ENCODE data around the gene PTPRR.

PTPRR gene

DNA sequence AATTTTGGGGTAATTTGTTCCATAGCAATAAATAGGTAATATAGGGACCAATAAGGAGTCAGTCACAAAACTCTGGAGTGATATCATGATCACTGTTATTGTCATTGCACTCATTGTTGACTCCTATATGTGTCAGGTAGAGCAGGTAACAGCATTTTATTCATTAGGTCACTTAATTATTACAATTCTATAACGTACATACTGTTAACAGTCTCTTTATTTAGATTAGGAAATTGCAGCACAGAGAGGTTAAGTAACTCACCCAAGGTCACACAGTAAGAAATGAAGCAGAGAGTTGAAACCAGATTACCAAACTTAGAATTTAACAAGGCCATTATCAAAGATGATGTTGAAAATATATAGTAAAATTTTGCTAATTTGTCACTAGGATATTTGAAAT is 233.6 kb downstream of the PTPRR start:
- no peak for DNase-seq (ENCODE audit: low read depth)

DNA sequence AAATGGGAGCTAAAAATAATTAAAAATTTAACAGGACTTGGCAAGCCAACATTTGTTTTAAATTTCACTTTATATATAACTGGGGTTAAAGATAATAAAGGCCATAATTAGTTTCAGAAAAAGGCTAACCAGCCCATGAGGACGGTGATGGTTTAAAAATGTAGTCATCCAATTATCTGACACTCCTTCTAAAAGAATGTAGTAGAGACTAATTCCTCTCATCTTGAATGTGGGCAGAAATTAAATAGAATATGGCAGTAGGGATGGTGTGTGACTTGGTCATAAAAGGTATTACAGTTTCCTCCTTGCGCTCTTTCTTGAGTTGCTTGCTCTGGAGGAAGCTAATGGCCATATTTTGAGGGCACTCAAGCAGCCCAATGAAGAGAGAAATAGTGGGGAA is 234.2 kb downstream of the PTPRR start:
- DNase-seq (ENCODE audit: low read depth): no peak

DNA sequence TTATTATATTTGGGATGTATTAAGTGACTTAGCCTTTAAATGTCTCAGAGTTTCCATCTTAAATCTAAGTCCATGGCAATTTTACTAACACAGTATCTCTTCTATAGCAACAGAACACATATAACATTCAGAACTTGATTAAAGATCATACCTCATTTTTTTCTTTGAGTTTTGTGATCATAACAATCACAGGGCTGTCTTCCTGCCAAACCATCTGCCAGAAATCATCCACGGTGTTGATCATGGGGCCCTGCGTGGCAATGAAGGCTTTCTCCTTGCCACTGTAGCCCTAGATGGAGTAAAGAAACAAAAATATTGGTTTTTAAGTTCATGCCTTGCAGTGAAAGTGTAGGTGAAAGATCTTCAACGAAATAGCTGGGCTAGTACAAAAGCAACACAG is 236.6 kb downstream of the PTPRR start:
- DNase-seq (ENCODE audit: low read depth): no peak

GRCh38 chr12:70671698-70672097 is 248.8 kb downstream of the PTPRR start:
- no peak for DNase-seq (ENCODE audit: low read depth)

DNA sequence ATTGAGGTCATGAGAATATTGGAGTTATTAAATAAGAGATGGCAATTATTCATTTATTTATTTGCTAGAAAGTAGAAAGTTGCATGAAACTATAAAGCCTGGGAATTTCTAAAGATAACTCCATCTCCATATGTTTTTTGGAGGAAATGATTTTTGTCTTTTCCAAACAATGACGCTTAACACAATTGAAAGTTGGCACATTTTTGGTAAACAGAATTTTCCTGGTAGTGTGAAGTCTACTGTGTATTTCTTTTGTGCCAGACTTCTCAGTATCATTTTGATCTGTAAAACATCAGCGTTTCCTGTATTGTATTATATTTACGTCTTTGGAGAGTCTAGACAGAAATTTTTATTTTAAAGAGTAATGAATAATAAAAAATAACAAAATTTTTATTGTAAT is 249.6 kb downstream of the PTPRR start:
- DNase-seq (ENCODE audit: low read depth): no peak

DNA sequence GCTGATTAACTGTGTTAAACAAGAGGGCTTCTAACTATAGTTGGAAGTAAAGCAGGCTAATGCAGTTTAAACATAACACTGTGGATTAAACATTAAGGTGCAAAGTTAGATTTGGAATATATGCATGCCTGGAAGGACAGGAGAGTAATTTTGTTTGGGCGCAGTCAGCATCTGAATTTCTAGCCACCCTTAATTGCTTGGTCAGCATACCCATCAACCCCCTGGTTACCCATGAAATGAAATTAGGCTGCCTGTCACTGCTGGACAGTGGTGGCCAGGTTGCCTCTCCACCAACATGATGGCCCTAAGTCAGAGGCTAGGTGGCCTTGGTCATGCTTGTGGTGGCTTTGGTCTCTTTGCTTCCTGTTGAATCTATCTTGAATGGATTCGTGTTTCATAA is 253.3 kb downstream of the PTPRR start:
- no peak for DNase-seq (ENCODE audit: low read depth)

- no peak for DNase-seq (ENCODE audit: low read depth)
These were observed 254.2 kb downstream of the PTPRR start for GRCh38 chr12:70666364-70666763.

- no peak for DNase-seq (ENCODE audit: low read depth)
These were observed 256.1 kb downstream of the PTPRR start for GRCh38 chr12:70664465-70664881.

DNA sequence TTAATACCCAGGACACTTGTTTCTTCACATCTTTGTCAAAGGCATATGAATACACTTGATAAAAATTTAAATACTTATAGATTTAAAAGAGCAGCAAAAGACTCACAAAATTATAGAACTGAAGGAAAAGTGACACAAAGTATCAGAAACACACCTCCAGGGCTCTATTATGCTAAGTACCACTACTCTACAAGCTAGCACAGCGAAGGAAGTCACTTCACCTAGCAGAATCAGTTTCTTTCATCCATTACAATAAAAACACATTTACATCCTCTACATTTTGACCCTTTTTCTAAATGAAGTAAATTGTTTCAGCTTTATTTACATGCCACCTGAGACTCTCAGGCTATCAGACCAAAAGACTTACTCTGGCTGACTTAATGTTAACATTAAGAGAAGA is 256.7 kb downstream of the PTPRR start:
- no peak for DNase-seq (ENCODE audit: low read depth)

GRCh38 chr12:70661466-70662161 is 258.9 kb downstream of the PTPRR start:
- DNase-seq (ENCODE audit: low read depth): peak; percentile 74

DNA sequence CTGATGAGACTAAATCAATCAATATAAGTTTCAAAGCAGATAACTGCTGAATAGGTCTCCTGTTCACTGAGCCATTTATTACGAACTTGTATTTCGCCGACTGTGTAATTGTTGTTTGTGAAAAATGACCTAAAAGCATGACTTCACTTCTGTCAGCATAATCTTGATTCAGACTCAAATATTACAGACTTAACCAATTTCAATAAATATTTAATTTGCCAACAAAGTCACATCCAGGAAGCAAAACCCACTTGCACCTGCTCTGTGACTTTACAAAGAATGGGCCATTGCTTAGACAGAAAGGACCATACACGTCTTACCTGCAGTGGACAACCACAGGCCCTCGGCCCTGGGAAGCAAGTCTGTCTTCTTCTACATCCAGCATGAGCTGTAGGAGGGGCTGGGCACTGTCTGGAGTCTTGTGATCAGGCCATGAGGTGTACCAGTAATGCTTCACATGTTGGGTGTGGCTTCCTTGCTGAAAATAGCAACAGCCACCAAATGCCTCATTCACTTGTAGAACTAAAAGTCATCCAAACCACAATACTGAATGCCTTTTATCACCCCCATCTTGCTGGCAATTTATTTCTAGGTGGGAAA is 259.8 kb downstream of the PTPRR start:
- peak; percentile 85 for DNase-seq (ENCODE audit: low read depth)

DNA sequence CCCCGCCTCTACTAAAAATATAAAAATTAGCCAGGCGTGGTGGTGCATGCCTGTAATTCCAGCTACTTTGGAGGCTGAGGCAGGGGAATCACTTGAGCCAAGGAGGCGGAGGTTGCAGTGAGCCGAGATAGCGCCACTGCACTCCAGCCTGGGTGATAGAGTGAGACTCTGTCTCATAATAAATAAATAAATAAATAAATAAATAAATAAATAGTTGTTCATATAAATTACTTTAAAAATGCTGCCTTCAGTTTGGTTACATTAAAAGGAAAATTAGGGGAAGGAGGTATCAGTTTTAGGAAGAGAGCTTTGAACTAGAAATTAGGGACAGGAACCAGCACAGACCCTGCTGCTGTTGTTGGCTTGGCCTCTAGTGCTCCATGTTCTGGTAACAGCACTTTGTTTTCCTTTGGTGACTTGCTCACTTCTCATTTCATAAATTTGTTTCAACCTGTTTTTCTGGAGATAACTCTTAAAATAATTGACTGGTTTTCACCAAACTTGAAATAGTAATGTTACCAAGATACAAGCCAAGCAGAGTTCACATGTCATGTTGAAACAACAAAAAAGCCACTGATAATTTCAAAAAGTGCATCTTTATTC is 260.4 kb downstream of the PTPRR start:
- DNase-seq (ENCODE audit: low read depth): no peak

DNA sequence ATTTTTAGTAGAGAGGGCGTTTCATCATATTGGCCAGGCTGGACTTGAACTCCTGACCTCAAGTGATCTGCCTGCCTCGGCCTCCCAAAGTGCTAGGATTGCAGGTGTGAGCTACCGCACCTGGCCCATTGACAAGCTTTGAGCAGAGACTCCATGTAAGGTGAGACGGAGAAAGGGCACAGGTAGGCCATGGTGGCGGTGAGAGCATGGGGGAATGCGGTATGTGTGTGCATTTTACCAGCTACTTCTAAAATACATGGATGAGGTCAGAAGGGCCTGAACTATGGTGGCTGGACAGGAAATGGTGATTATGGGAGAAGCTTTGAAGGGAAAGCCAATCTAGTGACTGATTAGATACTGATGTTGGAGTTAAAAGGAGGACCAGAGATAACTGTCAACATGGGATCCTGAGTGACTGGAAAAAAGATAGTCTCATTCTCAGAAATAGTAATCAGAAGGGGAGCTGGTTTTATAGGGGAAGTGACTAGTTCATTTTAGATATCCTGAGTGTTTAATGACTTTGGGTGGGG is 261.4 kb downstream of the PTPRR start:
- no peak for DNase-seq (ENCODE audit: low read depth)

DNA sequence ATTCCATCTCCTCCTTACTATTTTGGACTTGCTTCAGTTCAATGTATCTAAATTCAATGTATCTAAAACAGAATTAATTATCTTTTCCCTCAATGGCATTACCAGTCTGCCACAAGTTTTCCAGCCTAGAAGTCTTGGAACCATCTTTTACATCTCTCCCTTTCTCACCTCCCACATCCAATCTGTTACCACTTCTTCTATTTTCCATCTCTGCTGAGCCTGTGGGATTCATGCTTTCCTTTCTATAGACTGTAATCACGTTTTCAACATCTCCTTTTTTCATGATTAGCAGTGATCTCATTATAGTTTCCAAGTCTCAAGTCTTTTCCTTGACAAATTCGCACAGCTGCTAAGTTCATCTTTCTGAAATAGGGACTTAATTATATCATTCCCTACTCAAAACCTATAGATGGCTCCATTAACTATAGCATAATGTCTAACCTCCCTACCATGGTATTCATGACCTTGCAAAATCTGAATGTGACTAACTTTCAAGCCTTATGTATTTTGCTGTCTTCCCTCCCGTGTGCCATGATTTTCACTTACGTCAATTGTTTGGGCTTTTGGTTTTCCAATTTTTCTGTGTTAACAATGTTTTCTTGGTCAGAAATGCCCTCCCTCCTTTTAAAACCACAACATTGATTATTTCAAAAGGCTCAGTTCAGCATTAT is 262.8 kb downstream of the PTPRR start:
- DNase-seq (ENCODE audit: low read depth): no peak

DNA sequence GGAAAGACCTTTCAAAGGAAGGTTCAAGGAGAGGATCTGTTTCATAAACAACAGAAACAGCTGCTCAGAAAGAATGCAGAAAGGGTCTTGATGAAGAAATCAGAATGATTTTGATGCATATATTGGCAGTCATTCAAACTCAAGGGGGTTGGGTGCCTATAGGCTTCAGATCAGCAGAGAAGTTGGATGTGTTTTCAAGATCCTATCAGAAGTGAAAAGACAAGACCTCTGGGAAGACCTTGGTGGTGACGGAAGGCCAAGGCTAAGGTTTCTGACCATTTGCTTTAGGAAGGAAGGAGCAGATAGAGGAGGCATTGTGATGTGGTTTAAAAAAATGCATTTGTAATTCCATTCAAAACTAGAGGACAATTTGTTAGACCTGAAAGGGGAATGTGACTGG is 268.1 kb downstream of the PTPRR start:
- DNase-seq (ENCODE audit: low read depth): no peak

DNA sequence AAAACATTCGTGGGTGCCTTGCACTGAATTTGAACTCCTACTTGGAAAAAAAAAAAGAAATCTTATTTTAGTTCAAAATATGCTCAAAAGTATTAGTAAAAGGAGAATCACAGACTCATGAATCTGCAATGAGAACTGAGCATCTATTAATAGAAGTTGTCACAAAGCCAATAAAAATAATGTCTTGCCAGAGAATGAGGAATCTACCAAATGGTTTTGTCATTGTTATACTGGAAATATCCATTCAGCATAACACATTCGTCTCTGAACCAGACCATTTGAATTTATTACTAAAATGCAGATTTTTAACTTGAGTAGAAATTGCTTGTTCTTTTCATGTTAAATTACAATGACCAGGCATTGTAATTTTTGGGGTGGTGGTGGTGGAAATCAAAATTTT is 271.7 kb downstream of the PTPRR start:
- DNase-seq (ENCODE audit: low read depth): peak; percentile 40

DNA sequence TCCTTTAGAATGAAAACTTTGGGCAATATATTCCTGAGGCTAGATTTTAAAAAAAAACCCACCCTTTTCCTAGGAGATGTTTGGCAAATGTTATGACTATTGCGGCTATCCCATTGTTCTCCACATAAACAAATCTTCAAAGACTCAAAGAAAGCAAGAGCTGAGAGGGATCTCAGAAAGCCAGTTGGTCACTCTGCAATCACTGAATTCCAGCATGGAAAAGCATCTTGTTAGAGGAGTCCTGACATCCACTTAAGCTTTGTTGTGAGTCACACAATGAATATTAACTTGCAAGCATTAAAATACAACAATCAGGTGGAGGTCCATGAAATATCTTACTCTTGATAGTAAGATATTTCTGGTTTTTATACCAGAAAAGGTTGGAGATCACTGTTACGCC is 272.3 kb downstream of the PTPRR start:
- DNase-seq (ENCODE audit: low read depth): peak; percentile 15

DNA sequence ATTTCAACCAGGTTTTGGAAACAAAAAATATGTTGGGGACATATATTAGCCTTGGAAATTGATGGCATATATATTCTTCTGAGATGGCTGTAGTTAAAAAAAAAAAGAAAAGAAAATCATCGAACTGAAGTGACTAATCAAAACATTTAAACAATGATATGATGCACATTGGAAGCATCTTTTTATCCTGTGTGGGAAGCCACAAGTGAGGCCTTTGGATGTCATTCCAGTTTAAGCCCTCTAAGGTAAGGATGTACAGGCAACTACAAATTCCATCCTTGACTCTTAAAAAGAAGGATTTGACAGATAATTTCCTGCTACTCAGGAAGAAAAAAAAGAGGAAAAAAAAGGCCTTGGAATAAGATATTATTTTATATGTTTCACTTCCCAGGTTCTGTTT is 273.7 kb downstream of the PTPRR start:
- DNase-seq (ENCODE audit: low read depth): peak; percentile 45

- DNase-seq (ENCODE audit: low read depth): peak; percentile 90
These were observed 274.8 kb downstream of the PTPRR start for GRCh38 chr12:70645494-70646317.

DNA sequence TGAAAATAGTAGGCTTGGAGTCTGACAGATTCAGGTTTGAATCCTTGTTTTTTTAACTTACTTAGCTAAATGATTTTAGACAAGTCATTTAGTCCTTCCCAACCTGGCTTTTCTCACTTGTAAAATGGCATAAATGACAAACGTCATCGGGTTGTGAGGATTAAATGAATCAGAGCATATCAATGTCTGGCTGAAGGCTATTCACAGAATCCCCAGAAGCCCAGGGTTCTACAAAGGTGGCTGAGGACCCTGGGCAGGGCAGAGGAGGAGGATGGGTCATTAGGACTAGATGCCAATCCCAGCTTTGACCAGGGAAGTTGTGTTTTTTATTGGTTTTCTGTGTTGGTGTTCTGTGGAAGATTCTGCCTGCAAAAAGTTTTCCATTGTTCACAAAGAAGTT is 275.7 kb downstream of the PTPRR start:
- DNase-seq (ENCODE audit: low read depth): peak; percentile 11

GRCh38 chr12:70643939-70644338 is 276.6 kb downstream of the PTPRR start:
- DNase-seq (ENCODE audit: low read depth): no peak

- no peak for DNase-seq (ENCODE audit: low read depth)
These were observed 278.8 kb downstream of the PTPRR start for GRCh38 chr12:70641691-70642090.
